ENCODE measurements around the gene TNS2. TPM values are rescaled to one million over a fixed set of nuclear protein-coding genes. Genes with fewer than 3 reads are reported as not detected.

TNS2 gene
- total RNA-seq, 1 donor from 2014 or later, result 21.8 TPM

DNA sequence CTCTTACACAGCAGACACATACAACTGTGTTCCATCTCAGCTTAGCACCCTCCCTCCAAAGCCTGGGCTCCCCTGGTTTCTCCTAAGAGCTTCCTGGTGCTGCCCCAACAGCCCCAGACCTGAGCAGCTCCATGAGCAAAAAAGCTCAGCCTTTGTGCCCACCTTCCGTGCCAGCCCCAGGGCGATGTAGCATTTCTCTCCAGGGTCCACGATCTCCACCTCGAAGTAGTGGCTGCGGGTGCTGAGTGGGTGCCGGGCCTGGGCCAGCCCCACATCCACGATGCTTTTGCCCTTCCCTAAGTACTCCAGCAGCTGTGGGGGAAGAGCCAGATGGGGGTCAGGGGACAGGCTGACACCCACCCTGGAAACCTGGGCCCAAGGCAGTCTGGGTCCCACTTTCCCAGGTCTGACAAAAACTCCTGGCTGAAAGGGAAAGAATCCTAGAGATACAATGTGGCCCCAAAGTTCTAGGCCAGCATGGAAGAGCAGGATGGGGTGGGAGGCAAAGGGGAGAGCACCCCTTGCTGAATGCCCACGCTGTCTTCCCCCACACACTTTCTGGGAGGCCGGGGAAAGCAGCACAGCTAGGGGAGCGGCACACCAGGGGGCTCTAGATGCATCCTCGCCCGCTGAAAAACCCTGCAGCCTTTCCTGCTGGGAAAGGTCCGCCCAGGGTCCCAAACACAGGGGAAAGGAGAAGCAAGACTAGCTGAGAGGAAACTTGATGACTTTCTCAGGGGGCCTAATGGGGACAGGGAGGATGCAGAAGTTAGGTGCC is 18.3 kb downstream of the TNS2 start:
- peaks cover 47% of the 10 kb centered on the region for H3K4me1 Mint-ChIP-seq (ENCODE audit: unreplicated experiment)
- no peak overlapping the region for H3K4me3 Mint-ChIP-seq
- no peak overlapping the region for H3K27ac Mint-ChIP-seq
- no peaks in the 10 kb centered on the region for H3K27me3 Mint-ChIP-seq
- TF ChIP-seq, protein P1, sequence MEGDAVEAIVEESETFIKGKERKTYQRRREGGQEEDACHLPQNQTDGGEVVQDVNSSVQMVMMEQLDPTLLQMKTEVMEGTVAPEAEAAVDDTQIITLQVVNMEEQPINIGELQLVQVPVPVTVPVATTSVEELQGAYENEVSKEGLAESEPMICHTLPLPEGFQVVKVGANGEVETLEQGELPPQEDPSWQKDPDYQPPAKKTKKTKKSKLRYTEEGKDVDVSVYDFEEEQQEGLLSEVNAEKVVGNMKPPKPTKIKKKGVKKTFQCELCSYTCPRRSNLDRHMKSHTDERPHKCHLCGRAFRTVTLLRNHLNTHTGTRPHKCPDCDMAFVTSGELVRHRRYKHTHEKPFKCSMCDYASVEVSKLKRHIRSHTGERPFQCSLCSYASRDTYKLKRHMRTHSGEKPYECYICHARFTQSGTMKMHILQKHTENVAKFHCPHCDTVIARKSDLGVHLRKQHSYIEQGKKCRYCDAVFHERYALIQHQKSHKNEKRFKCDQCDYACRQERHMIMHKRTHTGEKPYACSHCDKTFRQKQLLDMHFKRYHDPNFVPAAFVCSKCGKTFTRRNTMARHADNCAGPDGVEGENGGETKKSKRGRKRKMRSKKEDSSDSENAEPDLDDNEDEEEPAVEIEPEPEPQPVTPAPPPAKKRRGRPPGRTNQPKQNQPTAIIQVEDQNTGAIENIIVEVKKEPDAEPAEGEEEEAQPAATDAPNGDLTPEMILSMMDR (conservative IDR thresholded peaks at IDR 0.05), result no peak
- peaks cover 16% of the 10 kb centered on the region for H3K36me3 Mint-ChIP-seq
- H3K9me3 Mint-ChIP-seq, result no peaks in the 10 kb centered on the region
- DNase-seq (ENCODE audit: extremely low spot score, unreplicated experiment), result no peak

DNA sequence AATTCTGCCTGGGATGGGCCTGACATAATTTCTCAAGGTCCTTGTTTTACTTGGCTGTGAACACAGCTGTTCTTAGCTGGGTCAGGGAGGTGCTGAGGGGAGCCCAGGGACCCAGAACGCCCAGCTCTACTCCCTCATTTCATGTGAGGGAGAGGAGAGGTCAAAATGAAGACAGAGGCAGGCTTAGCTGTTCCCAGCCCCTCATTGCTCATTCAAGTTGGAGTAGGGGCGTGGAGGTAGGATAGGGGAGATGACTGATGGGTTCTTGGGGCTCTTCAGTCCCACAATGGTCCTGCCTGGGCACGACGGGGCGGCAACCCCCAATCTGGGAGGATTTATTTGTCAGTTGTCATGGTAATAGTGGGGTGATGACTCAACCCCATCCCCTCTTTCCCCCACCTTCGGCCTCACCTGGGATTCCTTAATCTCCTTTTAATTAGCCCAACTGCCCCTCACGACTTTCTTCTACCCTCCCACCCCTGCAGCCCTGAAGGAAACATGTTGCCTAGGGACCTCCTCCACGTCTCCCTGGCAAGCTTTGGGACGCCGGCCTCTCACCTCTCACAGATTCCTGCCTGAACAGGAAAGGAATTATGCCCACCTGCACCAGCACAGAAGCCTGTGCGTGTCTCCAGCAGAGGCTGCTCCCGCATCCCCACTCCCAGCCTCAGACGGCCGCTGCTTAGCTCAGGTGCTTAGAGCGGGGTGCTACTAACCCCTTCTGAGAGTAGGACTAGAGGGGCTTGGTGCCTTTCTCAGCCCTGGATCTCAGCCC is 19.1 kb downstream of the TNS2 start:
- no peak overlapping the region for H3K27ac Mint-ChIP-seq
- H3K9me3 Mint-ChIP-seq, result no peaks in the 10 kb centered on the region
- H3K36me3 Mint-ChIP-seq, result peaks cover 18% of the 10 kb centered on the region
- H3K4me1 Mint-ChIP-seq (ENCODE audit: unreplicated experiment), result peaks cover 48% of the 10 kb centered on the region
- H3K27me3 Mint-ChIP-seq, result no peaks in the 10 kb centered on the region
- DNase-seq (ENCODE audit: extremely low spot score, unreplicated experiment), result no peak
- TF ChIP-seq, protein P1 (conservative IDR thresholded peaks at IDR 0.05), result no peak
- H3K4me3 Mint-ChIP-seq, result no peak overlapping the region

DNA sequence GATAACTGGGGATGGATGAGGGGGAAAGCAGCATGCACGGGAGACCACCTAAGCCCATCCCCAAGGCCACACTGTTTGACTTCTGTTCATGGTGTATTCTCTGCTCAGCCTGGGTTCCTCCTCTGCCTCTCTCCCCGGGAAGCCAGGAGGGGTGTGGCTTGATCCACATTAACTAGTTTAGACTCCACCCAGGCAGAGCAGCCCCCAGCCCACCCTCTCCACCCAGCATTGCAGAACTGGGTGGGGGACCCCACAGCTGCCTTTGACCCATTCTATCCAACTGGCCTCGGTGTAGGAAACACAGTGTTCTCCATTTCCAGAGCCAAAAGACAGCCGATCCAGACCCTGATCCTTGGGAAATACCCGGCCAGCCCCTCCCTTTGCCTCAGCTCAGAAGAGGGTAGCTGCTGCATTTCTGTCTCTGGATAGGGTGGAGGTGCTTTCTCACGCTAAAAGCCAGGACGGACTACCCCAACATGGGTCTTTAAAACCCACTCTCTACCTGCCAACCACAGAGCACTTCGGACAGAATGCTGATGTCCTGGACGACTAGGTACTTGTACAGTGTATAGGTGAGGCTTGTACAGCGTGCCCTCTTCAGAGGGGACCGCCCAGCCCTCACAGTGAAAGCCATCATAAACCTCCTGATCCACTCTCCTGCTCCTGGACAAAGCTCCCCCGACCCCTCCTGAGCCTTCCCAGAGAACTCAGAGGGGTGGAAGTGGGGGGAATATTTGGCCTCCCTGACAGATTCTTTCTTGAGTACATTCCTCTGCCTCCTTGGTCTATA is 20.0 kb downstream of the TNS2 start:
- no peak overlapping the region for H3K4me3 Mint-ChIP-seq
- H3K4me1 Mint-ChIP-seq (ENCODE audit: unreplicated experiment), result peaks cover 52% of the 10 kb centered on the region

DNA sequence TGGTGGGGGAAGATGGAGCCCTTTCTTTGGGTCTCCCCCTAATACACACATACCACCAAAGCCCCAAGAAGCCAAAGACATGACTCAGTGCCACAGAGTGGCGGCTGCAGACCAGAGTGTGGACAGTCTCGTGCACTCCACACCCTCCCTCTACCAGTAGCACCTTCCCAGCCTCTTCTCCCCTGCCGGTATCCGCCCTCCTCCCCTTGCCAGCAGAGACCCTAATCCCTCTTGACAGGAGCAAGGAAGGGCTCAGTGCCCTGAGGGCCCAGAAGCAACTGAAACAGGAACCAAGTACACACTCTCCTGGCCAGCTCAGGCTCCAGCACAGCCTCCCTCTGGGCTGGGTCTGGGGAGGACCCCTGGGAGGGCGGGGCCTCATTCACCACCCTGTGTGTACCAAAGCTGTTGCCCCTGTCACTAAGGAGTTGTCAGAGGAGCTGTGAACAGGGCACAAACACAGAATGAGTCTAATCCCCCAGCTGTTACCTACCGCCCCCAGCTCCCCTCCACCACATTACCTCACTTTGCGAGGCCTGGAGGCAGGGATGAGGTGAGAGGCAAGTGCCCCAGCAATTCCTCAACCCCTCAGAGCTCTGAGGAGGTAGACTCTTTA is 21.1 kb downstream of the TNS2 start:
- peak overlapping the region; percentile 70 for H3K27ac Mint-ChIP-seq
- DNase-seq (ENCODE audit: extremely low spot score, unreplicated experiment), result no peak
- TF ChIP-seq, protein P1 (conservative IDR thresholded peaks at IDR 0.05), result no peak
- H3K36me3 Mint-ChIP-seq, result peaks cover 29% of the 10 kb centered on the region
- no peaks in the 10 kb centered on the region for H3K9me3 Mint-ChIP-seq
- H3K27me3 Mint-ChIP-seq, result no peaks in the 10 kb centered on the region
- peaks cover 53% of the 10 kb centered on the region for H3K4me1 Mint-ChIP-seq (ENCODE audit: unreplicated experiment)
- peak overlapping the region; percentile 17 for H3K4me3 Mint-ChIP-seq

More for the DNA sequence above, 20.0 kb downstream of the TNS2 start:
- no peaks in the 10 kb centered on the region for H3K27me3 Mint-ChIP-seq
- H3K36me3 Mint-ChIP-seq, result peaks cover 26% of the 10 kb centered on the region
- no peak for DNase-seq (ENCODE audit: extremely low spot score, unreplicated experiment)
- peak overlapping the region; percentile 70 for H3K27ac Mint-ChIP-seq
- H3K9me3 Mint-ChIP-seq, result no peaks in the 10 kb centered on the region
- TF ChIP-seq, protein P1 (conservative IDR thresholded peaks at IDR 0.05), result no peak
